ENCODE measurements around the gene KIRREL1. TPM values are rescaled to one million over a fixed set of nuclear protein-coding genes. Genes with fewer than 3 reads are reported as not detected.

The KIRREL1 gene
- total RNA-seq, 4 donors from 2014 or later: 45.2 to 61.6 (median 49.2) TPM

- no peak for TF ChIP-seq CTCF (IDR thresholded peaks at IDR 0.05; ENCODE audit: low read depth)
These were observed 53.5 kb downstream of the KIRREL1 start for GRCh38 chr1:158046715-158047510.

- TF ChIP-seq CTCF (IDR thresholded peaks at IDR 0.05; ENCODE audit: low read depth): no peak
These were observed 55.1 kb downstream of the KIRREL1 start for GRCh38 chr1:158048371-158049067.

- TF ChIP-seq CTCF (IDR thresholded peaks at IDR 0.05; ENCODE audit: low read depth): no peak
These were observed 56.4 kb downstream of the KIRREL1 start for GRCh38 chr1:158049853-158050252.

- TF ChIP-seq CTCF (IDR thresholded peaks at IDR 0.05; ENCODE audit: low read depth): no peak
These were observed 59.8 kb downstream of the KIRREL1 start for GRCh38 chr1:158053276-158053675.

GRCh38 chr1:158054721-158055120 lies 61.3 kb downstream of the KIRREL1 start:
- TF ChIP-seq CTCF (IDR thresholded peaks at IDR 0.05; ENCODE audit: low read depth): no peak

- no peak for TF ChIP-seq CTCF (IDR thresholded peaks at IDR 0.05; ENCODE audit: low read depth)
These were observed 62.4 kb downstream of the KIRREL1 start for GRCh38 chr1:158055854-158056253.

GRCh38 chr1:158056498-158056897 lies 63.1 kb downstream of the KIRREL1 start:
- TF ChIP-seq CTCF (IDR thresholded peaks at IDR 0.05; ENCODE audit: low read depth): no peak

Data from subcutaneous adipose tissue (tissue), 4 donors.